Measurements from ENCODE around the gene KASH5.

DNA sequence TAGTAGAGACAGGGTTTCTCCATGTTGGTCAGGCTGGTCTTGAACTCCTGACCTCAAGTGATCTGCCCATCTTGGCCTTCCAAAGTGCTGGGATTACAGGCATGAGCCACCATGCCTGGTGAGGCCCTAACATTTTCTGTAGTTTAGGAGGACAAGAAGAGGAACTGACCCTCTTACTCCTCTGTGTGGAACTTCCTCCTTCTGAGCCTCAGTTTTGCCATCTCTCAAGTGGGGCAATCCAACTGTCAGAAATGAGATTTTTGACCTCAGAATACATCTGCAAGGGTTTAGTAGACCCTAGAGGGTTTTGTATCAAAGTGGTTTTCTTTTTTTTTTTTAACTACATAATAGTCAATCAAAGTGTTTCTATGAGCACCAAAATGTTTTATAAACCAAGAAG, 21.9 kb upstream of the KASH5 start:
- TF ChIP-seq, protein P1, sequence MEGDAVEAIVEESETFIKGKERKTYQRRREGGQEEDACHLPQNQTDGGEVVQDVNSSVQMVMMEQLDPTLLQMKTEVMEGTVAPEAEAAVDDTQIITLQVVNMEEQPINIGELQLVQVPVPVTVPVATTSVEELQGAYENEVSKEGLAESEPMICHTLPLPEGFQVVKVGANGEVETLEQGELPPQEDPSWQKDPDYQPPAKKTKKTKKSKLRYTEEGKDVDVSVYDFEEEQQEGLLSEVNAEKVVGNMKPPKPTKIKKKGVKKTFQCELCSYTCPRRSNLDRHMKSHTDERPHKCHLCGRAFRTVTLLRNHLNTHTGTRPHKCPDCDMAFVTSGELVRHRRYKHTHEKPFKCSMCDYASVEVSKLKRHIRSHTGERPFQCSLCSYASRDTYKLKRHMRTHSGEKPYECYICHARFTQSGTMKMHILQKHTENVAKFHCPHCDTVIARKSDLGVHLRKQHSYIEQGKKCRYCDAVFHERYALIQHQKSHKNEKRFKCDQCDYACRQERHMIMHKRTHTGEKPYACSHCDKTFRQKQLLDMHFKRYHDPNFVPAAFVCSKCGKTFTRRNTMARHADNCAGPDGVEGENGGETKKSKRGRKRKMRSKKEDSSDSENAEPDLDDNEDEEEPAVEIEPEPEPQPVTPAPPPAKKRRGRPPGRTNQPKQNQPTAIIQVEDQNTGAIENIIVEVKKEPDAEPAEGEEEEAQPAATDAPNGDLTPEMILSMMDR (conservative IDR thresholded peaks at IDR 0.05; ENCODE audit: low read depth, low read length): no peak
- no peak for TF ChIP-seq EZH2phosphoT487 (IDR thresholded peaks at IDR 0.05; ENCODE audit: borderline replicate concordance, low read length)

All from PC-3 (cell line).